GM19240 (cell line): Measurements from ENCODE around the gene STRADA.

Experiments used
- DNase-seq: peaks from one replicate; pipeline ENCODE4 v3.0.0; 2011; ENCODE audit warnings: low spot score; ENCODE audit not compliant: insufficient read length

Gene STRADA, protein sequence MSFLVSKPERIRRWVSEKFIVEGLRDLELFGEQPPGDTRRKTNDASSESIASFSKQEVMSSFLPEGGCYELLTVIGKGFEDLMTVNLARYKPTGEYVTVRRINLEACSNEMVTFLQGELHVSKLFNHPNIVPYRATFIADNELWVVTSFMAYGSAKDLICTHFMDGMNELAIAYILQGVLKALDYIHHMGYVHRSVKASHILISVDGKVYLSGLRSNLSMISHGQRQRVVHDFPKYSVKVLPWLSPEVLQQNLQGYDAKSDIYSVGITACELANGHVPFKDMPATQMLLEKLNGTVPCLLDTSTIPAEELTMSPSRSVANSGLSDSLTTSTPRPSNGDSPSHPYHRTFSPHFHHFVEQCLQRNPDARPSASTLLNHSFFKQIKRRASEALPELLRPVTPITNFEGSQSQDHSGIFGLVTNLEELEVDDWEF

DNA sequence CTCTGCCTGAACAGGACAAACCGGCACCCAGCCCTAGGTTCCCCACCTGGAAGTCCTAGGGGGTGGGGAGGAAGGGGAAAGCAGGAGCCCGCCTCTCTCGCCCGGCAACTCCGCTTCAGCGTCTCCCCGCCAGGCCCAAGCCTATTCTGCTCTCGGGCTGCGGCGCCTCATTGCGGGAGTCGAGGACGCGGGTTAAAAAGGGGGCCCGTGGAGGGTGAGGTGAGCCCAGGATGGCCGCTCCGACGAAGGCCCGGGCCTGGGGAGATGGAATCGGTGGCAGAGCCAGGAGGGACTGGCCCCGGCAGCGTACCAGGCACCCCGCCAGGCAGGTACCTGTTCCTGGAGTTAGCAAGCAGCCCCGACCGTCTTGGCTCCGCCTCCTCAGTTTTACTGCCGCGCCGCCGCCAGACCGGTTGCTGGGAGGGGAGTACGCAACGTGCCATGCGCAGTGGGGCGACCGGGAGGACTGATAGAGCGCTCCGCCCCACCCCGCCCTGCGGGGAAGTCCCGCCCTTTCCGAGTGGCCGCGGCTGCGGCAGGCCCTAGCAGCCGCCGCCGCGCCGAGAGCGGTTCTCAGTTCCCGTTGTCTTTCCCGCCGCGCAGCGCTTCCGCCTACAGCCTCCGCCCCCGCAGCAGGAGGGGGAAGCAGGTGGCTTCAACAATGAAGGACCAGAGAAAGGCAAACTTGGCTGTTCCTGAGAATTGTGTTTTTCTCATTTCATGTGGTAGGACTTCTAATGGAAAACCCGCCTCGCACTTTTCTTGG lies at the start of gene STRADA:
STRADA (minus strand) TSS at position 392 of the 766 bp plus-strand sequence. CDS start 13,430 bp downstream, outside the sequence.
- peak; percentile 72 for DNase-seq

GRCh38 chr17:63790057-63790456 lies 48.5 kb upstream of the STRADA start:
- DNase-seq = no peak

- DNase-seq = no peak
These were observed 45.5 kb upstream of the STRADA start for GRCh38 chr17:63786971-63787711.

DNA sequence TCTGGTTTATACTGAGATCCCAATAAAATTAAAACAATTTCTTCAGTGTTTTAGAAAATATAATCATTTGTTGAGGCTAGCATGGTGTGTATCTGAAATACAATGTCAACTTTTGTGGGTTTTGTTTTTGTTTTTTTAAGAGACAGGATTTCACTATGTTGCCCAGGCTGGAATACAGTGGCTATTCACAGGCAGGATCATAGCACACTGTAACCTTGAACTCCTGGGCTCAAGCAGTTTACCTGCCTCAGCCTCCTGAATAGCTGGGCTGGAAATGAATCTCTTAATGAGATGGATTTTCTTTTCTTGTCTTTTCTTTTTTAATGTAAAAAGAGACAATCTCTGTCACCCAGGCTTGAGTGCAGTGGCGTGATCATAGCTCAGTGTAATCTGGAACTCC lies 44.5 kb upstream of the STRADA start:
- DNase-seq = no peak

DNA sequence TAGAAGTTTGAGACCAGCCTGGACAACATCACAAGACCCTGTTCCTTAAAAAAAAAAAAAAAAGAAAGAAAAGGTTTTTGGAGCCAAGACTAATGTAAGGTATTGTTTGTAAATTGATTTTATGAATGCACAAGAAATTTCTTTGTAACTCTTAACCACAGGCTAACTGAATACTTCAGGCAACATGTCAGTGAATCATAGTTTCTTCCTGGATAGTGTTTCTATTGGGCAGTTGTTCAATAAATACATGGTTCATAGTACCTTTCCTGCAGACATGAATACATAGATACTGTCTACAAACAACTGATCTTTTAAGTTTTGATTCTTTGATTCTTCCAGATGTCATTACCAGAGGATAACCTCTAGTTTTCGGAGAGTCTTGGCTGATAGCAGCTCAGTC lies 44.0 kb upstream of the STRADA start:
- no peak for DNase-seq

- DNase-seq = no peak
These were observed 41.9 kb upstream of the STRADA start for GRCh38 chr17:63783522-63783921.

- DNase-seq = no peak
These were observed 39.3 kb upstream of the STRADA start for GRCh38 chr17:63780928-63781327.

DNA sequence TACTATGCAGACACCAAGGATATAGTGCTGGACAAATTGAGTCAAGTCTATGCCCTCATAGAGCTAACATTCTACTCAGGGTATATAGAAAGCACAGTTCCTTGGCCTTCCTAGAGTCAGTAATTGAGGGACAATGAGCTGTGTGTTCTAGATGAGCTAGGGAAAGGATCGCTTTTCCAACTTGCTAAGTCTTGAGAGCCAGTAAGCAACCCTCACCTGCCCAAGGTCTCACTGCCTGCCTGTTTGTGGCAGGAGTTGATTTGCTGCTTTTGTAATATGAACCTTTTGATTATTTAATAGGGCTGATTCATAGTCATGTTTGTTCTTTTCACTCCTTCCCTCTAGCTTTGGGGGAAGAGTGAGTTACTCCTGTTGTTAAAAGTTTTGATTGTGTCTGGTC lies 38.9 kb upstream of the STRADA start:
- no peak for DNase-seq

- DNase-seq = no peak
These were observed 33.8 kb upstream of the STRADA start for GRCh38 chr17:63775420-63775819.

DNA sequence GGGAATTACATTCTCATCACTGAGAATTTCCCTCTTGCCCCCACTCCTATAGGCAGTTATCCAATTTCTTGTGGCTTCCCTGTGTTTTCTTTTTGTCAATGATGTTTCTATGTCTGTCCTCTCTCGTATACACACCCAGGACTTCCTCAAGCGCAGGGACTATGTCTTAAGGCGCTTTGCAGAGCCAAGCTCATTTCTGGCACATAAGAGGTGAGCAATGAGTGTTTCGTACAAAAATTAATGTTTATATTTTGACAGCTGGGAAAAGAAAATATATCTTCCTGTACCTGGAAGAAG lies 33.3 kb upstream of the STRADA start:
- no peak for DNase-seq

DNA sequence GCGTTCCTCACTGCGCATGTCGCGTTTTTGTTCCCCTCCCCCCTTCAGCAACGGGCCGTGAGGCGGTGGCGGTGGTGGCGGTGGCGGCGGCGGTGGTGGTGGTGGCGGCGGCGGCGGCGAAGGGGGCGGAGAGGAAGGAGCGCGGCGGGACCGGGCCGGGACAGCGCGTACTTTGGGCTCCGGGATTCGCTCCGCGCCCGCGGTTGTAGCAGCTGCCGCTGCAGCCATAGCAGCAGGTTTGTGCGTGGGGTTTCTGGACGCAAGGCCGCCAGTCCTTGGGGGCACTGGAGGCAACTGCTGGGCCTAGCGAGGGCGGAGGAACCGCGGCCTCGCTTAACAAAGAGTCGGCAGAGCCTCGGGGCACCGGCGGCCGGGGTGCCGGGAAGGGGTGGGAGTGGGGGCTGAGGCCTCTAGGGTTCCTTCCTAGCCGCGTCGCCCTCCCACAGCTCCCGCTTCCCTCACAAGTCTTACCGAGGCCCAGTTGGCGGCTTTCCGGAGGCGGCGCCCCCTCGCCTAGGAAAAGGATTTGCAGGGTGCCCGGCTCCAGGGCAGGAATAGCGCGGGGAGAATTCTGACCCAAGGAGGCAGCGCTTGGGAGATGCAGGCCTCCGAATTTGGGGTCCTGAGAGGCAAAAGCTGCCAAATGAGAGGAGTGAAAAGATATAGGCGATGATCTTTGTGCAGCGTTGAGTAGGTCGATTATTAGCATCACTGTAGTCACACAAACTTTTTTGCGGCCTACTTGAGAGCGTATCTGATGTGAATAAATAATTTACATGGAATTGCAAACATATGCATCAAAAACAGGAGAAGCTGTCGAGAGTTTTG lies 32.8 kb upstream of the STRADA start, which contains the start of gene DDX42:
DDX42 (plus strand) TSS at position 30 of the 828 bp plus-strand sequence. CDS start 12,880 bp downstream, outside the sequence.
- no peak for DNase-seq

DNA sequence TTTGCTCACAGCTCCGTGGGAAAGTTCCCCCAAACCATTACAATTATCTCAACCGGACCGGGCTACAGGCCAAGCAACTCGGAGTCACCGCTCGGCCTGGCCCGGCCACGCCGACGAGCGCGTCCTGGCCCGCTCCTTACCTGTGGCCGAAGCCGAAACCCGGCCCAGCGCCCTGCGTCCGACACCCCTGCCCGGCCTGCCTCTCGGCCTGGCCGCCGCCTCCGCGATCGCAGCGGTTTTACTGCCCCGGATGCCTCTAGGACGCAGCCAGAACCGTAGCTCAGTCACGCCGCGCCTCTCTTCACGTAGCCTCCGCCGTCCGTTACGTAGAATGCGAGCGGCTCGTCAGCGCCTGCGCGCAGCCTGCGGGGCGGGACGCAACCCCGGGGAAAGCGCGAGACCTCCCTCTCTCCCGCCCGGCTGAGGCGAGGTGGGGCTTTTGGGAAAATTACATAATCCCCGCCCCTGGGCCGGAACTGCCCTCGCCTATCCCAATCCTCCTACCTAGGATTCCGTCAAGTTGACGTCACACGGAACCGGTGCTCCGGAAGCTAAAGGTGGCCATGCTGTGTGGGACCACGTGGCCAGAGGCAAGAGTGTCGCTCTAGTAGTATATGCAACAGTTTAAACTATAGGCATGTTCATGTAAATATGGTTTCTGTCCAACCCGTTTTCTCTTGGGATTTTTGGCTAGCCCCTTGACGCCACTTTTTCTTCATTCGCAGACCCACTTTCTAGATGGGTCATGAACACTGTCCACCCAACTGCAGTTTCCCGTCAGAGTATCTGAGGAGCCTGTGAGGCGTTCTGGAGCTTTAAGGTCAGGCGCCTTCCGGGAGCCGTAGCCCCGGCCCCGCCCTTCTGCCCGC lies 31.9 kb upstream of the STRADA start, which contains the start of gene CCDC47:
CCDC47 (minus strand) TSS at position 326 of the 869 bp plus-strand sequence. CDS start 7,422 bp downstream, outside the sequence.
- DNase-seq = peak; percentile 86

DNA sequence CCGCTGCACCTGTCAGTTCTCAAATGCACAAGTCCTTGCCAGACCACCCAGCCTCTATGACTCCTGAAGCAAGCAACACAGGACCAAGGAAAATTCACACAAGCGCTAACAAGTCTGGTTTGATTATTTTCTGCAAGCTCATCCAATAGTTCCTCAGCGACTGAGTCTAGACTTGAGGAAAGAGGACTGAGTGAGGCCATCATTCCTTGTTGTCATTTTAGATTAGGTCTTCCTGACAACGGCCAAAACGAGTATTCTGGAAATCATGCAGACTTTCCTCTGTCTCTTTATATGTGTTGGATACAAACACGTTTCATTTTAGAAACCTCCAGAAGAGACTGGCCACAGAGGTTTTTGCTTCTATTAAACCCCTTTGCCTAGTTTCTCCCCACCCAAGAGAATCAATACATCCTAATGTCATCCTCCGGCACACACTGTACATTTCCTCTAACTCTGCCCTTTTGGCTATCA lies 31.2 kb upstream of the STRADA start:
- DNase-seq = no peak

- DNase-seq = no peak
These were observed 26.8 kb upstream of the STRADA start for GRCh38 chr17:63768433-63768832.

DNA sequence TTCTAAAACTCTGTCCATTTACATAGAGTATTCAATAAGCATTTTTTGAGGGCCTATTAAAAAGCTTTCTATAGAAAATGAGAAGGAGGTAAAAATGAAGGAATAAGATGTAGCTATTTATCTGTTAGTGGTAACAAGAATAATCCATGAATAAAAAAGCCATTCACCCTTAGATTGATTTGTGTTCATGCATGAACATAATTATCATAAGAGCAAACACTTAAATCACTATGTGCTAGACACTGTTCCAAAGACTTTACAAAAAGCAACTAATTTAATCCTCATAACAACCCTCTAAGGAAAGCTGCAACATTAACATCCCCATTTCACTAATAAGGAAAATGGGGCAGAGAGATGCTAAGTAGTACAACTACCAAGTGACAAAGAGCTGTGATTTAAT lies 25.2 kb upstream of the STRADA start:
- DNase-seq = no peak

GRCh38 chr17:63764716-63765115 lies 23.1 kb upstream of the STRADA start:
- DNase-seq = no peak

GRCh38 chr17:63762161-63763078 lies 20.8 kb upstream of the STRADA start:
- DNase-seq = no peak

- DNase-seq = no peak
These were observed 19.4 kb upstream of the STRADA start for GRCh38 chr17:63760771-63761539.
